WTC11 (cell line): ENCODE measurements around the gene MVD. TPM values are rescaled to one million over a fixed set of nuclear protein-coding genes. Genes with fewer than 3 reads are reported as not detected.

Source experiments
- EMX1 ChIP-seq: fragments of 250-450 bp; sonication (Bioruptor Pico); IDR thresholded peaks from 2 replicates; pipeline ENCODE4 v1.8.0; 2021; ENCODE audit warnings: mild to moderate bottlenecking
- ESRRA ChIP-seq: sonication (generic); formaldehyde crosslinking; IDR thresholded peaks from 2 replicates; pipeline ENCODE4 v1.8.1; 2022; ENCODE audit warnings: mild to moderate bottlenecking, missing genetic modification reagents, borderline replicate concordance
- FOXK1 ChIP-seq: sonication (generic); formaldehyde crosslinking; IDR thresholded peaks from 2 replicates; pipeline ENCODE4 v1.8.0; 2022; ENCODE audit warnings: mild to moderate bottlenecking, moderate library complexity, missing genetic modification reagents
- GTF2I ChIP-seq: fragments of 250-450 bp; sonication (Bioruptor Pico); conservative IDR thresholded peaks from 2 replicates; pipeline ENCODE4 v1.4.0; 2021; ENCODE audit warnings: mild to moderate bottlenecking
- IRF2 ChIP-seq: sonication (generic); formaldehyde crosslinking; IDR thresholded peaks from 2 replicates; pipeline ENCODE4 v1.8.0; 2022; ENCODE audit warnings: low read depth, missing genetic modification reagents, borderline replicate concordance
- JAZF1 ChIP-seq: fragments of 250-450 bp; sonication (Bioruptor Pico); IDR thresholded peaks from 2 replicates; pipeline ENCODE4 v1.9.0; 2021; ENCODE audit warnings: moderate library complexity, mild to moderate bottlenecking, inconsistent platforms
- NFATC4 ChIP-seq: fragments of 250-450 bp; sonication (Bioruptor Pico); IDR thresholded peaks from 2 replicates; pipeline ENCODE4 v1.9.0; 2021; ENCODE audit warnings: mild to moderate bottlenecking
- SP1 ChIP-seq: sonication (generic); formaldehyde crosslinking; conservative IDR thresholded peaks from 2 replicates; pipeline ENCODE4 v1.8.1; 2022; ENCODE audit warnings: missing genetic modification reagents
- TP53 ChIP-seq: sonication (generic); formaldehyde crosslinking; IDR thresholded peaks from 2 replicates; pipeline ENCODE4 v1.8.1; 2023; ENCODE audit warnings: mild to moderate bottlenecking, missing genetic modification reagents
- ZBTB21 ChIP-seq: sonication (generic); formaldehyde crosslinking; IDR thresholded peaks from 2 replicates; pipeline ENCODE4 v1.8.1; 2023; ENCODE audit warnings: mild to moderate bottlenecking, missing genetic modification reagents, borderline replicate concordance
- total RNA-seq: library from RNA; stranded (reverse); gene quantifications from 3 replicates; pipeline ENCODE4 v1.2.3, GENCODE V29; 2021
- TF ChIP-seq, protein P1 (sequence below): sonication (generic); formaldehyde crosslinking; IDR thresholded peaks from 2 replicates; pipeline ENCODE4 v1.8.0; 2022; ENCODE audit warnings: mild to moderate bottlenecking, missing genetic modification reagents
- TF ChIP-seq, protein P2 (sequence below): sonication (generic); formaldehyde crosslinking; IDR thresholded peaks from 2 replicates; pipeline ENCODE4 v1.8.0; 2022; ENCODE audit warnings: mild to moderate bottlenecking, missing genetic modification reagents
- TF ChIP-seq, protein P3 (sequence below): fragments of 250-450 bp; sonication (Bioruptor Pico); IDR thresholded peaks from 2 replicates; pipeline ENCODE4 v2.1.2; 2022; ENCODE audit warnings: mild to moderate bottlenecking, moderate library complexity
- TF ChIP-seq, protein P4 (sequence below): sonication (generic); formaldehyde crosslinking; IDR thresholded peaks from 2 replicates; pipeline ENCODE4 v1.8.0; 2023; ENCODE audit warnings: missing genetic modification reagents, mild to moderate bottlenecking, borderline replicate concordance
- TF ChIP-seq, protein P5 (sequence below): sonication (generic); formaldehyde crosslinking; IDR thresholded peaks from 2 replicates; pipeline ENCODE4 v1.8.1; 2023; ENCODE audit warnings: mild to moderate bottlenecking, missing genetic modification reagents, borderline replicate concordance
- TF ChIP-seq, protein P6 (sequence below): sonication (generic); formaldehyde crosslinking; IDR thresholded peaks from 2 replicates; pipeline ENCODE4 v1.8.0; 2022; ENCODE audit warnings: mild to moderate bottlenecking, missing genetic modification reagents
- TF ChIP-seq, protein P7 (sequence below): sonication (generic); formaldehyde crosslinking; IDR thresholded peaks from 2 replicates; pipeline ENCODE4 v1.8.1; 2023; ENCODE audit warnings: mild to moderate bottlenecking, missing genetic modification reagents

MVD gene
- total RNA-seq, 1 experiment from 2014 or later, result 113 TPM

DNA sequence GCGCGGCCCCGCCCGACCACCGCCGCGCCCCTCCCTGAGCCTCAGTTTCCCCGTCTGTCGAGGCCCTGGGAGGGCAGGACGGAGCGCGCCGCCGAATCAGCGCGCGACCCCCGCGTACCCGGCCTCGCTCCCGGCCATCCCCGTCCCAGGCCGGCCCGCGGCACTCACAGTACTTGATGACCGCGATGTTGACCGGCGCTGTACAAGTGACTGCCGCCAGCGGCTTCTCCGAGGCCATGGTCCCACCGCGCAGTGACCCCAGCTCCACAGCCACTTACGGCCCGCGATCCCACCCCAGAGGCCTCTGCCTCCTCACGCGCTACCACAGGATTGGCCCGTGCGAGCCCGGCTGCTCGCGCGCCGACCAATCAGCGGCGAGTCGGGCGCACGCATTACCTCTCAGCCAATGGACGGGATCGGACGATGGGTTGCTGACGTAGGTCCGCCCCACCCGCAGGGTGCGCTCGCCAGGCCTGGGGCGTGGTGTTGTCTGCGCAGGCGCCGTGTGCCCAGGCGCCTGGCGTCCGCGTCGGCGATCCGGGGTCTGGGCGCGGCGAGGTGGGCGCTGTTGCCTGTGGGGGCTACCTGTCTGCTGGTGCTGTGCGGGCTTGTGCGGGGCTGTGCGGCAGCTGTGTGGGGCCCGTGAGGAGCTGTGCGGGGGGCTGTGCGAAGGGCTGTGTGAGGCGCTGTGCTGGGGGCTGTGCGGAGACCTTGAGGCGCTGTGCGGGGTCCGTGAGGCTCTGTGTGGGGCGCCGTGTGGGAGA is at the start of gene MVD (continued):
- TF ChIP-seq TP53 (CRISPR knock-in tag), result no peak
- peak; percentile 100 for TF ChIP-seq SP1 (CRISPR knock-in tag)
- TF ChIP-seq, protein P1, sequence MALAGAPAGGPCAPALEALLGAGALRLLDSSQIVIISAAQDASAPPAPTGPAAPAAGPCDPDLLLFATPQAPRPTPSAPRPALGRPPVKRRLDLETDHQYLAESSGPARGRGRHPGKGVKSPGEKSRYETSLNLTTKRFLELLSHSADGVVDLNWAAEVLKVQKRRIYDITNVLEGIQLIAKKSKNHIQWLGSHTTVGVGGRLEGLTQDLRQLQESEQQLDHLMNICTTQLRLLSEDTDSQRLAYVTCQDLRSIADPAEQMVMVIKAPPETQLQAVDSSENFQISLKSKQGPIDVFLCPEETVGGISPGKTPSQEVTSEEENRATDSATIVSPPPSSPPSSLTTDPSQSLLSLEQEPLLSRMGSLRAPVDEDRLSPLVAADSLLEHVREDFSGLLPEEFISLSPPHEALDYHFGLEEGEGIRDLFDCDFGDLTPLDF (CRISPR knock-in tag), result no peak
- TF ChIP-seq NFATC4 (CRISPR knock-in tag), result no peak
- TF ChIP-seq IRF2 (CRISPR knock-in tag), result no peak
- TF ChIP-seq ZBTB21, result no peak
- TF ChIP-seq, protein P2, sequence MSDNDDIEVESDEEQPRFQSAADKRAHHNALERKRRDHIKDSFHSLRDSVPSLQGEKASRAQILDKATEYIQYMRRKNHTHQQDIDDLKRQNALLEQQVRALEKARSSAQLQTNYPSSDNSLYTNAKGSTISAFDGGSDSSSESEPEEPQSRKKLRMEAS, result peak; percentile 83; the same call in 1 of the 2 replicates
- TF ChIP-seq, protein P3, sequence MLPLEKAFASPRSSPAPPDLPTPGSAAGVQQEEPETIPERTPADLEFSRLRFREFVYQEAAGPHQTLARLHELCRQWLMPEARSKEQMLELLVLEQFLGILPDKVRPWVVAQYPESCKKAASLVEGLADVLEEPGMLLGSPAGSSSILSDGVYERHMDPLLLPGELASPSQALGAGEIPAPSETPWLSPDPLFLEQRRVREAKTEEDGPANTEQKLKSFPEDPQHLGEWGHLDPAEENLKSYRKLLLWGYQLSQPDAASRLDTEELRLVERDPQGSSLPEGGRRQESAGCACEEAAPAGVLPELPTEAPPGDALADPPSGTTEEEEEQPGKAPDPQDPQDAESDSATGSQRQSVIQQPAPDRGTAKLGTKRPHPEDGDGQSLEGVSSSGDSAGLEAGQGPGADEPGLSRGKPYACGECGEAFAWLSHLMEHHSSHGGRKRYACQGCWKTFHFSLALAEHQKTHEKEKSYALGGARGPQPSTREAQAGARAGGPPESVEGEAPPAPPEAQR (CRISPR knock-in tag), result no peak
- TF ChIP-seq JAZF1 (CRISPR knock-in tag), result no peak
- TF ChIP-seq, protein P4, sequence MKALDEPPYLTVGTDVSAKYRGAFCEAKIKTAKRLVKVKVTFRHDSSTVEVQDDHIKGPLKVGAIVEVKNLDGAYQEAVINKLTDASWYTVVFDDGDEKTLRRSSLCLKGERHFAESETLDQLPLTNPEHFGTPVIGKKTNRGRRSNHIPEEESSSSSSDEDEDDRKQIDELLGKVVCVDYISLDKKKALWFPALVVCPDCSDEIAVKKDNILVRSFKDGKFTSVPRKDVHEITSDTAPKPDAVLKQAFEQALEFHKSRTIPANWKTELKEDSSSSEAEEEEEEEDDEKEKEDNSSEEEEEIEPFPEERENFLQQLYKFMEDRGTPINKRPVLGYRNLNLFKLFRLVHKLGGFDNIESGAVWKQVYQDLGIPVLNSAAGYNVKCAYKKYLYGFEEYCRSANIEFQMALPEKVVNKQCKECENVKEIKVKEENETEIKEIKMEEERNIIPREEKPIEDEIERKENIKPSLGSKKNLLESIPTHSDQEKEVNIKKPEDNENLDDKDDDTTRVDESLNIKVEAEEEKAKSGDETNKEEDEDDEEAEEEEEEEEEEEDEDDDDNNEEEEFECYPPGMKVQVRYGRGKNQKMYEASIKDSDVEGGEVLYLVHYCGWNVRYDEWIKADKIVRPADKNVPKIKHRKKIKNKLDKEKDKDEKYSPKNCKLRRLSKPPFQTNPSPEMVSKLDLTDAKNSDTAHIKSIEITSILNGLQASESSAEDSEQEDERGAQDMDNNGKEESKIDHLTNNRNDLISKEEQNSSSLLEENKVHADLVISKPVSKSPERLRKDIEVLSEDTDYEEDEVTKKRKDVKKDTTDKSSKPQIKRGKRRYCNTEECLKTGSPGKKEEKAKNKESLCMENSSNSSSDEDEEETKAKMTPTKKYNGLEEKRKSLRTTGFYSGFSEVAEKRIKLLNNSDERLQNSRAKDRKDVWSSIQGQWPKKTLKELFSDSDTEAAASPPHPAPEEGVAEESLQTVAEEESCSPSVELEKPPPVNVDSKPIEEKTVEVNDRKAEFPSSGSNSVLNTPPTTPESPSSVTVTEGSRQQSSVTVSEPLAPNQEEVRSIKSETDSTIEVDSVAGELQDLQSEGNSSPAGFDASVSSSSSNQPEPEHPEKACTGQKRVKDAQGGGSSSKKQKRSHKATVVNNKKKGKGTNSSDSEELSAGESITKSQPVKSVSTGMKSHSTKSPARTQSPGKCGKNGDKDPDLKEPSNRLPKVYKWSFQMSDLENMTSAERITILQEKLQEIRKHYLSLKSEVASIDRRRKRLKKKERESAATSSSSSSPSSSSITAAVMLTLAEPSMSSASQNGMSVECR (CRISPR knock-in tag), result no peak; the same call in 1 of the 2 replicates
- no peak for TF ChIP-seq GTF2I
- TF ChIP-seq, protein P5, sequence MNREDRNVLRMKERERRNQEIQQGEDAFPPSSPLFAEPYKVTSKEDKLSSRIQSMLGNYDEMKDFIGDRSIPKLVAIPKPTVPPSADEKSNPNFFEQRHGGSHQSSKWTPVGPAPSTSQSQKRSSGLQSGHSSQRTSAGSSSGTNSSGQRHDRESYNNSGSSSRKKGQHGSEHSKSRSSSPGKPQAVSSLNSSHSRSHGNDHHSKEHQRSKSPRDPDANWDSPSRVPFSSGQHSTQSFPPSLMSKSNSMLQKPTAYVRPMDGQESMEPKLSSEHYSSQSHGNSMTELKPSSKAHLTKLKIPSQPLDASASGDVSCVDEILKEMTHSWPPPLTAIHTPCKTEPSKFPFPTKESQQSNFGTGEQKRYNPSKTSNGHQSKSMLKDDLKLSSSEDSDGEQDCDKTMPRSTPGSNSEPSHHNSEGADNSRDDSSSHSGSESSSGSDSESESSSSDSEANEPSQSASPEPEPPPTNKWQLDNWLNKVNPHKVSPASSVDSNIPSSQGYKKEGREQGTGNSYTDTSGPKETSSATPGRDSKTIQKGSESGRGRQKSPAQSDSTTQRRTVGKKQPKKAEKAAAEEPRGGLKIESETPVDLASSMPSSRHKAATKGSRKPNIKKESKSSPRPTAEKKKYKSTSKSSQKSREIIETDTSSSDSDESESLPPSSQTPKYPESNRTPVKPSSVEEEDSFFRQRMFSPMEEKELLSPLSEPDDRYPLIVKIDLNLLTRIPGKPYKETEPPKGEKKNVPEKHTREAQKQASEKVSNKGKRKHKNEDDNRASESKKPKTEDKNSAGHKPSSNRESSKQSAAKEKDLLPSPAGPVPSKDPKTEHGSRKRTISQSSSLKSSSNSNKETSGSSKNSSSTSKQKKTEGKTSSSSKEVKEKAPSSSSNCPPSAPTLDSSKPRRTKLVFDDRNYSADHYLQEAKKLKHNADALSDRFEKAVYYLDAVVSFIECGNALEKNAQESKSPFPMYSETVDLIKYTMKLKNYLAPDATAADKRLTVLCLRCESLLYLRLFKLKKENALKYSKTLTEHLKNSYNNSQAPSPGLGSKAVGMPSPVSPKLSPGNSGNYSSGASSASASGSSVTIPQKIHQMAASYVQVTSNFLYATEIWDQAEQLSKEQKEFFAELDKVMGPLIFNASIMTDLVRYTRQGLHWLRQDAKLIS, result no peak
- TF ChIP-seq, protein P6, sequence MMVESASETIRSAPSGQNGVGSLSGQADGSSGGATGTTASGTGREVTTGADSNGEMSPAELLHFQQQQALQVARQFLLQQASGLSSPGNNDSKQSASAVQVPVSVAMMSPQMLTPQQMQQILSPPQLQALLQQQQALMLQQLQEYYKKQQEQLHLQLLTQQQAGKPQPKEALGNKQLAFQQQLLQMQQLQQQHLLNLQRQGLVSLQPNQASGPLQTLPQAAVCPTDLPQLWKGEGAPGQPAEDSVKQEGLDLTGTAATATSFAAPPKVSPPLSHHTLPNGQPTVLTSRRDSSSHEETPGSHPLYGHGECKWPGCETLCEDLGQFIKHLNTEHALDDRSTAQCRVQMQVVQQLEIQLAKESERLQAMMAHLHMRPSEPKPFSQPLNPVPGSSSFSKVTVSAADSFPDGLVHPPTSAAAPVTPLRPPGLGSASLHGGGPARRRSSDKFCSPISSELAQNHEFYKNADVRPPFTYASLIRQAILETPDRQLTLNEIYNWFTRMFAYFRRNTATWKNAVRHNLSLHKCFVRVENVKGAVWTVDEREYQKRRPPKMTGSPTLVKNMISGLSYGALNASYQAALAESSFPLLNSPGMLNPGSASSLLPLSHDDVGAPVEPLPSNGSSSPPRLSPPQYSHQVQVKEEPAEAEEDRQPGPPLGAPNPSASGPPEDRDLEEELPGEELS (CRISPR knock-in tag), result peak; percentile 48; the same call in 1 of the 2 replicates
- no peak for TF ChIP-seq ESRRA (CRISPR knock-in tag)
- TF ChIP-seq FOXK1, result peak; percentile 90
- TF ChIP-seq EMX1 (CRISPR knock-in tag), result no peak
- TF ChIP-seq, protein P7, sequence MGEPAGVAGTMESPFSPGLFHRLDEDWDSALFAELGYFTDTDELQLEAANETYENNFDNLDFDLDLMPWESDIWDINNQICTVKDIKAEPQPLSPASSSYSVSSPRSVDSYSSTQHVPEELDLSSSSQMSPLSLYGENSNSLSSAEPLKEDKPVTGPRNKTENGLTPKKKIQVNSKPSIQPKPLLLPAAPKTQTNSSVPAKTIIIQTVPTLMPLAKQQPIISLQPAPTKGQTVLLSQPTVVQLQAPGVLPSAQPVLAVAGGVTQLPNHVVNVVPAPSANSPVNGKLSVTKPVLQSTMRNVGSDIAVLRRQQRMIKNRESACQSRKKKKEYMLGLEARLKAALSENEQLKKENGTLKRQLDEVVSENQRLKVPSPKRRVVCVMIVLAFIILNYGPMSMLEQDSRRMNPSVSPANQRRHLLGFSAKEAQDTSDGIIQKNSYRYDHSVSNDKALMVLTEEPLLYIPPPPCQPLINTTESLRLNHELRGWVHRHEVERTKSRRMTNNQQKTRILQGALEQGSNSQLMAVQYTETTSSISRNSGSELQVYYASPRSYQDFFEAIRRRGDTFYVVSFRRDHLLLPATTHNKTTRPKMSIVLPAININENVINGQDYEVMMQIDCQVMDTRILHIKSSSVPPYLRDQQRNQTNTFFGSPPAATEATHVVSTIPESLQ (CRISPR knock-in tag), result no peak
